GM21526 (cell line): Measurements from ENCODE around the gene ASCL5.

ENCODE experiments used
- ATAC-seq: cut with Tn5 transposase; IDR thresholded peaks from one replicate; pipeline ENCODE4 v1.9.1; 2021; ENCODE audit warnings: moderate library complexity; ENCODE audit not compliant: unreplicated experiment, low FRiP score

Gene ASCL5

GRCh38 chr1:201090541-201090940, 36.4 kb downstream of the ASCL5 start:
- no peak for ATAC-seq

- no peak for ATAC-seq
Observed at GRCh38 chr1:201089596-201089995, 37.4 kb downstream of the ASCL5 start.

- ATAC-seq, result no peak
Observed at GRCh38 chr1:201088901-201089525, 38.0 kb downstream of the ASCL5 start.

GRCh38 chr1:201088395-201088794, 38.6 kb downstream of the ASCL5 start:
- ATAC-seq, result no peak

- ATAC-seq, result no peak
Observed at GRCh38 chr1:201085902-201086735, 40.9 kb downstream of the ASCL5 start.

- no peak for ATAC-seq
Observed at GRCh38 chr1:201084295-201084694, 42.7 kb downstream of the ASCL5 start.

- ATAC-seq, result no peak
Observed at GRCh38 chr1:201083741-201084140, 43.2 kb downstream of the ASCL5 start.

GRCh38 chr1:201080135-201080534, 46.8 kb downstream of the ASCL5 start:
- no peak for ATAC-seq

GRCh38 chr1:201077736-201078135, 49.2 kb downstream of the ASCL5 start:
- ATAC-seq, result no peak

GRCh38 chr1:201077116-201077515, 49.9 kb downstream of the ASCL5 start:
- ATAC-seq, result no peak

- no peak for ATAC-seq
Observed at GRCh38 chr1:201076092-201076491, 50.9 kb downstream of the ASCL5 start.

- ATAC-seq, result no peak
Observed at GRCh38 chr1:201074018-201074417, 53.0 kb downstream of the ASCL5 start.

- ATAC-seq, result no peak
Observed at GRCh38 chr1:201072922-201073321, 54.1 kb downstream of the ASCL5 start.

- ATAC-seq, result no peak
Observed at GRCh38 chr1:201072149-201072548, 54.8 kb downstream of the ASCL5 start.

GRCh38 chr1:201069636-201070035, 57.3 kb downstream of the ASCL5 start:
- ATAC-seq, result no peak

GRCh38 chr1:201068976-201069375, 58.0 kb downstream of the ASCL5 start:
- no peak for ATAC-seq

- ATAC-seq, result no peak
Observed at GRCh38 chr1:201066986-201067385, 60.0 kb downstream of the ASCL5 start.

- no peak for ATAC-seq
Observed at GRCh38 chr1:201065686-201066085, 61.3 kb downstream of the ASCL5 start.

- ATAC-seq, result no peak
Observed at GRCh38 chr1:201064806-201065205, 62.2 kb downstream of the ASCL5 start.
